Activated CD8-positive, alpha-beta memory T cell treated with anti-CD3 and anti-CD28 coated beads for 4 hours (primary cell): ENCODE results near the gene CCDC33.

ENCODE experiments used
- DNase-seq, 2 donors: peaks; one replicate each; pipeline ENCODE4 v3.0.0-alpha.2; 2020; ENCODE audit warnings: low read depth in 2 of 2

Gene CCDC33

DNA sequence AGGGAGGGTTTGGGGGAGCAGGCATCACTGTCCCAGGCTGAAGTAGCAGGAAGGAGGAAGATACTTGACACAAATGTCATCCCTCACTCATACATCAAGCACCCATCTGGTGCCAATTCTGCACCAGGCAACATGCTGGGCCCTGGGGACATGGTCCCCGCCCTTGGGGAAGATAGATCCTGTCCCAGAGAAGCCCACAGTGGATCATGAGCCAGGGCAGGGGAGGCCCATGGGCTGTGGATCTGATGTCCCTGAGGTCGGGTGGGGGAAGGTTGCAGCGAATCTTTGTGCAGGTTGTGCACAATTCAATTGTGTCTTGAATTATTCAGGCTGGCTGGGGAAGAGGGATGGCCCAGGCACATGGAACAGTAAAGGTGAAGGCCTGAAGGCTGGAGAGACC lies 6.4 kb upstream of the CCDC33 start:
- no peak for DNase-seq

GRCh38 chr15:74231475-74231874 lies 4.7 kb upstream of the CCDC33 start:
- DNase-seq: no peak

DNA sequence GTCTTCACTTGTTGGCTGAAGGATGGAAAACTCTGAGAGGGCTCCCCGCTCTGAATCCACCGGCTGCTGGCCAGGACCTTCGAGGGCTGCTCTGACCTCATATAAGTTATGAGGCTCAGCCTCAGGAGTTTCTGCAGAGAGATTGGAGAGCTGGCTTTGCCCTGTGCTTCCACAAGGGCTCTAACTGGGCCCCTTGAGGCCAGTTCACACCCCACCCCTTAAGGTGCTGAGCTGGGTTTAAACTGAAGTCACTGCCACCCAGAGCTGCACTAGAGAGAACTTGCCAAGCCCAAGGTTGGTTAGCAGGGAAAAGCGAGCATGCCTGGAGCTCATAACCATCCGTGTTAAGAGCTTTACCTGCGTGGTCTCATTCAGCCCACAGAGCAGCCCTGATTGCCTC lies 2.8 kb upstream of the CCDC33 start:
- no peak for DNase-seq

DNA sequence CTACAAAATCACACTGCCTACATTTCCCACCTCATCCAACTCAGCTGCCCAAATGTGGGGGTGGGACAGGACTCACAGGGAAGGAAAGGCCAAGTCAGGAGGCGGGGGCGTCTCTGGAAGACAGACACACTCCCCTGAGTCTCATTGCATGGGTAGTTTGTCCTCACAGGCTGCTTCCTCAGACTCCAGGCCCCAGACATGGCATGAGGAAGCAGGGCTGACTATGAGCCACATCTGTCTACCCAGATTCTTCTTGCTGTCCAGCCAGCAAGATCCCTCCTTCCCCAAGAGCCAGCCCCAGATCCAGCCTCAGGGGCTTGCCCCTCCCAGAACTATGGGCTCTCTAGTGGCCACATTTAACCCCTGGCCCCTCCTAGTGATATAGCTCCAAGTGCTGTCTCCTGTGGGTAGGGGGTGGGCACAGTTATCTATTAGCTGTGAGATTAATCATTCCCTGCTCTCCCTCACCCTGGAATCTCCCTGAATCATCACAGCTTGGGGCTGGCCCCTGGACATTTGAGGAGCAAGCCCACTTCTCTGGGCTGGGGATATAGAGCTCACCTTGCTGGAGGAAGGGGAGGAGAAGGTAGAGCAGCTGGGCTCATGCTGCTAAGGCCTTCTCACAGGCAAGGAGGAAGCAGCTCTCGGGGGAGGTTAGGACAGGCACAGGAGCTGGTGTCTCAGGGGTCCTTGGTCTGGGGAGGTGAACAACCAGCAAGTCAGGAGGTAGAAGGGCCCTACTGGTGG lies 2.1 kb upstream of the CCDC33 start:
- DNase-seq: no peak

- no peak for DNase-seq
Measured at GRCh38 chr15:74234598-74234875, 1.6 kb upstream of the CCDC33 start.

GRCh38 chr15:74239051-74239705 lies 3.1 kb downstream of the CCDC33 start:
- DNase-seq: no peak

GRCh38 chr15:74240002-74240568 lies 4.0 kb downstream of the CCDC33 start:
- DNase-seq: no peak

DNA sequence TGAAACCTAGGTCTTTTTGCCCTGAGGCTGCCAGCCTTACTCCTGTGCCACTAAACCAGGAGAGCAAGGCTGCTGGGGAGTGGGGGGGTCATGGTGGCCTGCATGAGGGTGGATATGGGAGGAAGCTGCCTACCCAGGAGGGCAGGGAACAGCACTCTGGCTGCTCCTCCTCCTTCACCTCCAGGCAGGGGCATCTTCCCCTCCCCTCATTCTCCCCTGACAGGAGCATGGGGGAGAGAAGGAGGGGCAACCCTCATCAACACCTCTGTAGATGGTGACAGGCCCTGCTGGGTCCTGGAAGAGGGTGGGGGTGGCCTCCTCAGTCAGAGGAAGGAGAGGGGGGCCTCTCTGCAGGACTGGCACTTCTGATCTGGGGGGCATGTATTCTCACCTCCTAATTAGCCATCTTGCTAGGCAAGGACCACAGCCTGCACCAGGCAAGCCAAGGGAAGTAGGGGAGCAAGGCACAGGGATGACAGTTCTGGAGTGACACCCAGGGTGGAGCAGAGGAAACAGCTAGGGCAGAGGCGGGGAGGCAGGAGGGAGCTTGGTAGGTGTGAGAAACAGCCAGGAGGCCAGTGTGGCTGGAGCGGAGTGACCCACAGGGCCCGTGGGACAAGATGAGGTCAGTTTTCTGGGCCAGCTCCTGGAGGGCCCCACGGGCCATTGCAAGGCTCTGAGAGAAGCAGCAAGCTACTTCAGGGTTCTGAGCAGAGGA lies 4.9 kb downstream of the CCDC33 start:
- no peak for DNase-seq

GRCh38 chr15:74242441-74243185 lies 6.5 kb downstream of the CCDC33 start:
- DNase-seq: no peak

- DNase-seq: no peak
Measured at GRCh38 chr15:74243431-74243830, 7.3 kb downstream of the CCDC33 start.

DNA sequence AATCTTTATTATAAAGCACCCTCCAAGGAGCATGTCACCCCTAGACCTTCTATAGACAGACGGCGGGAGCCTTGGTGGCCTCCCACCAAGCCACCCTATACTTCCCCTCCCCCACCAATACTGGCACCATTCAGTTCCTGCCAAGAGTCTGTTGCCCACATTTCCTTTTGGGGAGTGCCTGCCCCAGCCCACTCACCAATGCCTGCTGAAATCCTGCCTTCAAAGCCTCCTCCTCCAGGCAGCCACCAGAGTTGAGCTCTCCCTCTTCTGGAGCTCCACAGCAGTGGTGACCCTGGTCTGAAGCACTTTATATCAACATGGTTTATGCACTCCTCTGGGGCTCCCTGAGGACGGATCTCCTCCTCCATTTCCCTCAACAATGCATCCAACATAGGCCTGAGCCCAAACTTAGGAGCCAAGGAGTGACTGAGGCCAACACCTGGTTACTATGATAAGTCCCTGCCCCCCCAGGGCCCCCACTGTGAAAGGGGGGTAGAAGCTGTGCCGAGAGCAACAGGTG lies 8.8 kb downstream of the CCDC33 start:
- no peak for DNase-seq

DNA sequence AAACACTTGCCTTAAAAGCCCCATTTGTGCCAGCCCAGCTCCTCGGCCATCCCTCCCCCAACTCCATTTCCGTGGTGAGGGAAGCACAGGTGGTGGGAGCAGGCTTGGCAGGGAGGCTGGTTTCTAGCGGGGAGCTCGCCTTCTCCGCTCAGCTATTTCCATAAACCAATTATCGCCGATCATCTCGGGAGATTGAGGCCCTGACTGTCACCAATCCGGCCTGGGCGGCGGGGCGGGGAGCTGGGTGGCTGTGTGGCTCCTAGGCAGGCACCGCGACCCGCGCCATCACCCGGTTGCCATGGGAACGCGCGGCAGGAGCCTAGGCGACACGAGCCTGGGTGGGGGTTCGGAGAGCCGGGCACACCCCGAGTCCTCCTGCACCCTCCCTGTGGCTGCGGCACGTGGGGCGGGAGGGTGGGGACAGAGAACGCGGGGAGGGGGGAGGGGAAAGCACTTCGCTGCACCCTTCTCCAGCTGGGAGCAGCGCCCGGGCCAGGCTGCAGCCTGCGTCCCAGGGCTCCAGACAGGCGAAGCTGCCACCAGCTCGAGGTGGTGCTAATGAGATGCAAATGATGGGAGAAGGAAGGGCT lies 9.3 kb downstream of the CCDC33 start:
- DNase-seq: no peak

DNA sequence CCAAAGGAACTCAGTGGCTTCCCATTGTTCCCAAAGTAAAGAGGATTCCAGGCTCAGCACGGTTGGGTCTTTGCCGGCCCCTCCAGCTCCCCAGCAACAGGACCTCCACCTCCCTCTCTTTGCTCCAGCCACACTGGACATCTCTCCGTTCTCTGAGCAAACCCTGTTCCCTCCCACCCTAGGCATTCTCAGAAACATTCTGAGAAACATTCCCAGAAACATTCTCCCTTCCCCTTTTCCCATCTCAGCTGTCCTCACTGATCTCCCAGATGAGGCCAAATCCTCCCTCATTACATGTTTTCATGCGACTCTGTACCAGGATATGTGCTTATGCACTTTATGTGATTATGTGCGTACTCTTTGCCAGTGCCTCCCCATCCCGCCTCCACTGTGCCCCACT lies 14.1 kb downstream of the CCDC33 start:
- no peak for DNase-seq

DNA sequence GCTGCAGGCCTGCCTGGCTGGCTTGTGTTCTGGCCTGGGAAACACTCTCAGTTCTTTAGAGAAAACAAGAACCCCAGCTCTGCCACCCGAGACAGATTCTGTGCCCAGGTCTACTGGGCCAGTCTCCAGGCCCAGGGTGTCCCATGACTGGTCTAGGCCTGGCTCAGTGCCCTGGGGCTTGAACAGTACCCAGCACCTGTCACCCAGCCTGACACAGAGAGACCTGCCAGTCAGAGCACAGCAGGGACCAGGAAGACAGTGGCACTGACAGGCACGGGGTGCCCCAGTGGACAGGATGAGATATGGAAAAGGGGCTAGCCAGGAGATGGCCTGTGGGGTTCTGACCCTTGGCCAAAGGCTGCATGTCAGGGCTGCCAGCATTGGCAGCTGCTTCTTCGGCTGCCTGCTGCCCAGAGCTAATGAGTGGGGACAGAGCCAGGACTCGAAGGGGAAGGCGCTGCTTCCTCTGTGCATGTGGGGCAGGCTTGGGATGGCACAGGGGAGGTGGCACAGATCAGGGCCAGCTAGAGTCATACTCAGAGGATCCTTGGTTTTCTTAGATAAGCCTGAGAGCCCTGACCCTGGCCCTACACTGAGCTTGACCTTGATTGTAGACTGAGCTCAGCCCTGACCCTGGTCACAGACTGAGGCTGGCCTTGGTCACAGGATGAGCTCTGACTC lies 15.1 kb downstream of the CCDC33 start:
- DNase-seq: no peak

GRCh38 chr15:74252291-74252690 lies 16.2 kb downstream of the CCDC33 start:
- DNase-seq: no peak

DNA sequence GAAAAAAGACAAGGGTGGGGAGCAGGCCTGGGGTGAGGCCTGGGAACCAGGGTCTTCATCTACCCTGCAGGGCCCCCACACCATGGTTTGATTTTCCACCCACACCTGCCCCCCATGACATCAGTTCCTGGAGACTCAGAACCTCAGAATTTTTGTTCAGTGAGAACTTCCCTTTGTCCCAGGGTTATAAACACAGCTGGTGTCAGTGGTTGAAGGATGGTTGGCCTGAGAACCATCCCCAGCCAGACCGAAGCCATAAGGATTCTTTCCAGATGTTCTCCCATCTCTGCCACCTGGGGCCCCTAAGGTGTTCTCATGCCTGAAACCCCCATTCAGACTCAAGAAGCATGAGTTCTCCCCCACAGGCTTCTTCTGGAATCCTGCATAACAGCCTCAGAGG lies 16.6 kb downstream of the CCDC33 start:
- DNase-seq: no peak

DNA sequence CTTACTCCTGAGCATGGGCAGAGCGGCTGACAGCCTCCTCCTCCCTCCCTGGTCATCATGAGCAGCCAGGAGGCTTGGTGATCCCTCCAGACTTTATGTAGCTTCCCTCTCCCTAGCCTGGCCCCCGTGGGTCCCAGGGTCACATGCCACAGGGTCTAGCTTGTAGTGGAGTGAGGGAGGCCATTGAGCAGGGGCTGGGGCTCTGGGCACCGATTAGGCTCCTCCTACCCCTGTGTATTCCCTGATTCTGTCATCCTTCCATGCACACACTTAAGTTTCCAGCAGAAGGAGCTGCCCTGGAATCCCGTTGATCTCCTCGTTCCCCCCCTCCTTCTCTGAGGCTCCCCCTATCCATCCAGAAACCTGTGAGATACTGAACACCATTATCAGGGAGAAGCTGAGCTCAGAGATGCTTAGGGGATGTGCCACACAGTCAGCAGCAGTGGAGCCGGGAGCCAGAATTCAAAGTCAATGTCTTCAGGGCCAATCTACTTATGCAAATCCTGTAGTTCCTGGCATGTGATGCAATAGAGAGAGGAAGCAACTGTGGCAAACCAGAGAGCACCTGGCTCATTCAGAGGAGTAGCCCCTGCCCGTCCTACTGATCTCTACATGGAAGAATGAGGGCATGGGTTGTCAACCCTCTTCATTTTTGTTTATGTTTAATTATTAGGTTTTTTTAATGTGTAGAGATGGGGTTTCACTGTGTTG lies 17.2 kb downstream of the CCDC33 start:
- no peak for DNase-seq

GRCh38 chr15:74257105-74257504 lies 21.0 kb downstream of the CCDC33 start:
- DNase-seq: no peak

- DNase-seq: no peak
Measured at GRCh38 chr15:74257623-74258022, 21.5 kb downstream of the CCDC33 start.
